ENCODE data around the gene IL18R1.

IL18R1 gene

DNA sequence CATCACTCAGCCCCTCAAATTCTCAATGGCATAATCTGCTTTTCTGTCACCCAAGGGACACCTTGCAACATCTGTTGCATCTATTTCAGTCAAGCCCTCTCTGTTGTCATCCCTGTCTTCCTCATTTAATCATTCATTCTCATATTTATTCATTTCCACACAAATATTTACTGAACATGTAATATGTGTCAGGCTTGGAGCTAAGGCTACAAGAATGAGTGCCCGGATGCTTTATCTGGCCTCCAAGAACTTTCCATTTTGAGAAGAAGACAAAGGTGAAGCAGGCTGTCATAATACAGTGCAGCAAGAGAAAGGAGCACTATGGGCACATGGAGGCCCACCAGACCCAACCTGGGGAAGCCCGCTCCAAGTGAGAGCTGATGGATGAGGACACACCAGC is 83.0 kb downstream of the IL18R1 start:
- TF ChIP-seq, protein P1, sequence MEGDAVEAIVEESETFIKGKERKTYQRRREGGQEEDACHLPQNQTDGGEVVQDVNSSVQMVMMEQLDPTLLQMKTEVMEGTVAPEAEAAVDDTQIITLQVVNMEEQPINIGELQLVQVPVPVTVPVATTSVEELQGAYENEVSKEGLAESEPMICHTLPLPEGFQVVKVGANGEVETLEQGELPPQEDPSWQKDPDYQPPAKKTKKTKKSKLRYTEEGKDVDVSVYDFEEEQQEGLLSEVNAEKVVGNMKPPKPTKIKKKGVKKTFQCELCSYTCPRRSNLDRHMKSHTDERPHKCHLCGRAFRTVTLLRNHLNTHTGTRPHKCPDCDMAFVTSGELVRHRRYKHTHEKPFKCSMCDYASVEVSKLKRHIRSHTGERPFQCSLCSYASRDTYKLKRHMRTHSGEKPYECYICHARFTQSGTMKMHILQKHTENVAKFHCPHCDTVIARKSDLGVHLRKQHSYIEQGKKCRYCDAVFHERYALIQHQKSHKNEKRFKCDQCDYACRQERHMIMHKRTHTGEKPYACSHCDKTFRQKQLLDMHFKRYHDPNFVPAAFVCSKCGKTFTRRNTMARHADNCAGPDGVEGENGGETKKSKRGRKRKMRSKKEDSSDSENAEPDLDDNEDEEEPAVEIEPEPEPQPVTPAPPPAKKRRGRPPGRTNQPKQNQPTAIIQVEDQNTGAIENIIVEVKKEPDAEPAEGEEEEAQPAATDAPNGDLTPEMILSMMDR (IDR thresholded peaks at IDR 0.05; ENCODE audit: low read depth, low read length, missing control alignments): no peak
- in situ Hi-C loops (cut with HindIII; ENCODE audit: low sequenced_read_pairs): no loop called here
- DNase-seq (ENCODE audit: low read depth): no peak
- no peak overlapping the region for H3K4me3 ChIP-seq (ENCODE audit: low read depth, low read length)

DNA sequence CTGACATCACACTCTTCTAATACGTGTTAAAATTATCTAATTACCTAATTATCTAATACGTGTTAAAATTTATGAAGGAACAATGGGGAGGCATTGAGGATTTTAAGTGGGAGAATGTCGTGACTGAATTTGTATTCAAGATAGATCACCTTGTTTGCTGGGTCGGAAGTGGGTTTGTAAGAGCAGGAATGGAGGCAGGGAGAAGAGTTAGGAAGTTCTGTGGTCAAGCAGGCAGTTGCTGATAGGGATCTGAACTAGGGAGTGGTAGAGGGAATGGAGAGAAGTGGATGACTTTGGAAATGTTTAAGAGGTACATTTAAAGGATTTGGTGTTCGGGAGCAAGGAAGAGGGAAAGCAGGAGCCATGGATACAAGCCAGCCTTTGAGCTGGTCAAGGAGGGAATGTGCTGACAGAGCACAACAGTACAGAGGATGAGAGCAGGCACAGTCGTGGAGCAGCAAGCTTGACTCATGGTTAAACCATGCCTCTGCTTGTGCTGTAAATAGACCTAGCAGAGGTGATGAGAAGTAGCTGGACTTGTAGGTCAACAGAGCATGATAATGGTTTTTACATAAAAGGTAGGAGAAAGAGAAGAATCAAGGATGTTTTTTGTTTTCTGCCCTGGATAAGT is 83.6 kb downstream of the IL18R1 start:
- no peak overlapping the region for H3K4me3 ChIP-seq (ENCODE audit: low read depth, low read length)
- DNase-seq (ENCODE audit: low read depth): peak; percentile 70
- in situ Hi-C loops (cut with HindIII; ENCODE audit: low sequenced_read_pairs): no loop called here
- TF ChIP-seq, protein P1 (IDR thresholded peaks at IDR 0.05; ENCODE audit: low read depth, low read length, missing control alignments): no peak

DNA sequence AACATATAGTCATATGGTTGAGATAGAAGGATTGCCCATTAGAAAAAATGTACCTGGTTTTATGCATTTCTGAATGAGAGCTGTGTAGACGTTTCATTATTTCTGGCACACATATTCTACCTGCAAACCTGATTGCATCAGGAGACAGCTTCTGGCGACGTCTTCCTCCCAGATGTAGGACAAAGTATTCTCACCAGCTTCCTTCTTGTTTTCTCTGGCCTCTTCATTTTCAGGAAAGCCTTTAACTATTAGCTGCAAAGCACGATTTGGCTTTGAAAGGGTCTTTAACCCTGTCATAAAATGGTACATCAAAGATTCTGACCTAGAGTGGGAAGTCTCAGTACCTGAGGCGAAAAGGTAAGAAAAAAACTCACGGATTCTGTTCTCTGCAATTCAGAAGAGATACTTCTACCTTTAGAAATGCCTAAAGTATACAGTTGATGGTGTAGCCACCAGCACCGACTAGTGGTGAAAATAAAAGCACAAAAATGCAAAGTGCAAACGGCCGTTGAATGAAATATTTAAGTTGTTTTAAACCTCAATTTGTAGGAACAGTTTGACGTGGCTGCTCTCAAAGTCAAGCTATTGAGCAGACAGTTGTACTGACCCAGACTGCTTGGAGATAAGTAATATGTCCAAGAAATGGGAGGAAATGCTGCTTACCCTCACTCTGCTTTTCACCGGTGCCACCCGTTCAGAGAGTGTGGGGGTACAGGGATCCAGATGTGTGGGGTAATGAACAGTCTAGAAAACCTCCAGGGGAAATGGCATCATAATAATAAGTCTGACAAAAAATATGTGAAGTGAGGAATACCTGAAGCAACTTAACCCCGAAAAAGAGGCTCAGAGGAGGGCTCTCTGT is 87.6 kb downstream of the IL18R1 start:
- TF ChIP-seq, protein P1 (IDR thresholded peaks at IDR 0.05; ENCODE audit: low read depth, low read length, missing control alignments): peak; percentile 87
- no peak for DNase-seq (ENCODE audit: low read depth)
- no peak overlapping the region for H3K4me3 ChIP-seq (ENCODE audit: low read depth, low read length)
- in situ Hi-C loops (cut with HindIII; ENCODE audit: low sequenced_read_pairs): no loop called here

DNA sequence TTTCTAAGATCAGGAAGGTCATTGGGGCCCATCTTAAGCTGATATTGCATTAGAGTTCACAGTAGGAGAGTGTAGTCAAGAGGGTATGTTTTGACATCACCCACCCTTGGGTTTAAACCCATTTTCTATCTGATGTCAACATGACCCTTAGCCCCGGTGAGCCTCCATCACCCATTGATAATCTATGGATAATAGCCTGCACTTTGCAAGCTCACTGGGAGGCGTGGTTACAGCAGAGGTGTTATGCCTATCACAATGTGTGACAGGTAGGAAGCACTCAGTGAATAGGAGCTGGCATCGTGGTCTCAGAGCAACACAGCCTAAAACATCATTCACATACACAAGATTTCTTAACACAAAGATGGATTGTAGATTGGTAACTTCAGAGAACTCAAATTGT is 88.6 kb downstream of the IL18R1 start:
- H3K4me3 ChIP-seq (ENCODE audit: low read depth, low read length): no peak overlapping the region
- in situ Hi-C loops (cut with HindIII; ENCODE audit: low sequenced_read_pairs): no loop called here
- TF ChIP-seq, protein P1 (IDR thresholded peaks at IDR 0.05; ENCODE audit: low read depth, low read length, missing control alignments): no peak
- DNase-seq (ENCODE audit: low read depth): no peak

DNA sequence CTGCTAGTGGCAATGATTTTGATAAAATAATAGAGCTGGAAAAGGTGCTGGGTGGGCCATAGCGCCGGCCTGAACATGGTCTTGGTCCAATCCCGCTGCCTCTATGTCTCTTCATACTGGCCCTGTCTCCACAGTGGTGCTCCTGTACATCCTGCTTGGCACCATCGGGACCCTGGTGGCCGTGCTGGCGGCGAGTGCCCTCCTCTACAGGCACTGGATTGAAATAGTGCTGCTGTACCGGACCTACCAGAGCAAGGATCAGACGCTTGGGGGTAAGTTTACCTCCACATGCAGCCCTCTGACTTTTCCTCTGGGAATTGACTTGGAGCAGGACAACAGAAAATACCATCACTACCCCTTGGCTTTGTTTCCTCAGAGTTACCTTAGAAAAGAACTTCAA is 91.3 kb downstream of the IL18R1 start:
- in situ Hi-C loops (cut with HindIII; ENCODE audit: low sequenced_read_pairs): no loop called here
- TF ChIP-seq, protein P1 (IDR thresholded peaks at IDR 0.05; ENCODE audit: low read depth, low read length, missing control alignments): no peak
- DNase-seq (ENCODE audit: low read depth): no peak
- H3K4me3 ChIP-seq (ENCODE audit: low read depth, low read length): no peak overlapping the region
